ENCODE data around the gene PDZD8.

Gene PDZD8

GRCh38 chr10:117284716-117285494 is 90.3 kb downstream of the PDZD8 start:
- no peak for DNase-seq

- no peak for DNase-seq
Measured at GRCh38 chr10:117277675-117278074, 97.6 kb downstream of the PDZD8 start.

GRCh38 chr10:117275121-117275520 is 100.1 kb downstream of the PDZD8 start:
- no peak for DNase-seq

- DNase-seq, result no peak
Measured at GRCh38 chr10:117274509-117274908, 100.7 kb downstream of the PDZD8 start.

GRCh38 chr10:117273980-117274379 is 101.3 kb downstream of the PDZD8 start:
- no peak for DNase-seq

- no peak for DNase-seq
Measured at GRCh38 chr10:117272195-117273076, 102.8 kb downstream of the PDZD8 start.

GRCh38 chr10:117271427-117271826 is 103.8 kb downstream of the PDZD8 start:
- no peak for DNase-seq

GRCh38 chr10:117268907-117269306 is 106.3 kb downstream of the PDZD8 start:
- no peak for DNase-seq

GRCh38 chr10:117268258-117268657 is 107.0 kb downstream of the PDZD8 start:
- DNase-seq, result no peak

- no peak for DNase-seq
Measured at GRCh38 chr10:117266812-117267211, 108.4 kb downstream of the PDZD8 start.

- DNase-seq, result no peak
Measured at GRCh38 chr10:117266400-117266799, 108.8 kb downstream of the PDZD8 start.

- no peak for DNase-seq
Measured at GRCh38 chr10:117264782-117265181, 110.5 kb downstream of the PDZD8 start.

- DNase-seq, result no peak
Measured at GRCh38 chr10:117262903-117263293, 112.3 kb downstream of the PDZD8 start.

GRCh38 chr10:117262291-117262902 is 112.8 kb downstream of the PDZD8 start:
- DNase-seq, result no peak

GRCh38 chr10:117261501-117261900 is 113.7 kb downstream of the PDZD8 start:
- no peak for DNase-seq

- DNase-seq, result no peak
Measured at GRCh38 chr10:117260084-117260483, 115.2 kb downstream of the PDZD8 start.

GRCh38 chr10:117259279-117259678 is 116.0 kb downstream of the PDZD8 start:
- DNase-seq, result no peak

GRCh38 chr10:117257721-117258120 is 117.5 kb downstream of the PDZD8 start:
- no peak for DNase-seq

GRCh38 chr10:117256910-117257309 is 118.3 kb downstream of the PDZD8 start:
- DNase-seq, result no peak

GRCh38 chr10:117255835-117256460 is 119.3 kb downstream of the PDZD8 start:
- no peak for DNase-seq

GRCh38 chr10:117254774-117255735 is 120.2 kb downstream of the PDZD8 start:
- DNase-seq, result no peak

GRCh38 chr10:117254338-117254737 is 120.9 kb downstream of the PDZD8 start:
- DNase-seq, result no peak

Data from activated effector memory CD4-positive, alpha-beta T cell treated with anti-CD3 and anti-CD28 coated beads, Interleukin-2, amount 50 U/mL, for 16 hours (primary cell).